DMS53 treated with DMSO at 0.1 percent for 48 hours (cell line): ENCODE data around the gene ATAD3B.
"Not testable (repeated sequence)": the region's sequence is repeated elsewhere in the genome, so short reads cannot be mapped to it uniquely, and the experiment has no call there.

Experiments used
- DNase-seq: peaks from one replicate; lab custom pipeline; 2025; ENCODE audit not compliant: unreplicated experiment; lab: John Stamatoyannopoulos, UW

Gene ATAD3B

GRCh38 chr1:1477206-1477605 lies 5.6 kb downstream of the ATAD3B start:
- no peak for DNase-seq

GRCh38 chr1:1479547-1480487 lies 8.3 kb downstream of the ATAD3B start:
- DNase-seq: no peak

- DNase-seq: not testable (repeated sequence)
These were observed 8.9 kb downstream of the ATAD3B start for GRCh38 chr1:1480488-1480867.

GRCh38 chr1:1481811-1482210 lies 10.2 kb downstream of the ATAD3B start:
- not testable (repeated sequence) for DNase-seq

- no peak for DNase-seq
These were observed 11.3 kb downstream of the ATAD3B start for GRCh38 chr1:1482856-1483255.

GRCh38 chr1:1483714-1484113 lies 12.1 kb downstream of the ATAD3B start:
- DNase-seq: no peak

GRCh38 chr1:1484976-1485750 lies 13.6 kb downstream of the ATAD3B start:
- DNase-seq: not testable (repeated sequence)

- not testable (repeated sequence) for DNase-seq
These were observed 14.3 kb downstream of the ATAD3B start for GRCh38 chr1:1485755-1486317.

GRCh38 chr1:1487701-1488100 lies 16.1 kb downstream of the ATAD3B start:
- no peak for DNase-seq

GRCh38 chr1:1489231-1489630 lies 17.7 kb downstream of the ATAD3B start:
- DNase-seq: no peak

GRCh38 chr1:1489861-1490260 lies 18.3 kb downstream of the ATAD3B start:
- no peak for DNase-seq

GRCh38 chr1:1490633-1491230 lies 19.2 kb downstream of the ATAD3B start:
- no peak for DNase-seq

- DNase-seq: no peak
These were observed 20.0 kb downstream of the ATAD3B start for GRCh38 chr1:1491601-1492000.

- DNase-seq: not testable (repeated sequence)
These were observed 22.7 kb downstream of the ATAD3B start for GRCh38 chr1:1494311-1494710.

GRCh38 chr1:1495461-1495975 lies 24.0 kb downstream of the ATAD3B start:
- DNase-seq: not testable (repeated sequence)

GRCh38 chr1:1504777-1505365 lies 33.3 kb downstream of the ATAD3B start:
- peak; percentile 79 for DNase-seq

GRCh38 chr1:1505366-1505798 lies 33.8 kb downstream of the ATAD3B start:
- peak; percentile 37 for DNase-seq

- not testable (repeated sequence) for DNase-seq
These were observed 34.2 kb downstream of the ATAD3B start for GRCh38 chr1:1505801-1506200.

- no peak for DNase-seq
These were observed 35.7 kb downstream of the ATAD3B start for GRCh38 chr1:1507305-1507704.

- DNase-seq: not testable (repeated sequence)
These were observed 37.4 kb downstream of the ATAD3B start for GRCh38 chr1:1508775-1509464.
